ENCODE measurements around the gene RNF175. TPM values are rescaled to one million over a fixed set of nuclear protein-coding genes. Genes with fewer than 3 reads are reported as not detected.

The RNF175 gene
- total RNA-seq: 0.06 TPM in 1 of 2 replicates, not detected in the other

GRCh38 chr4:153759407-153760316 is at the start of gene RNF175:
RNF175 (minus strand) TSS chr4:153760024; CDS start chr4:153759862, 162 bp downstream.

GRCh38 chr4:153788413-153789276 is 28.8 kb upstream of the RNF175 start, which contains the start of gene SFRP2:
SFRP2 (minus strand) TSS chr4:153789083; CDS start chr4:153788835, 248 bp downstream.

GRCh38 chr4:153684182-153684970 is 75.4 kb downstream of the RNF175 start, which contains the start of gene TLR2:
TLR2 (plus strand) TSS chr4:153684280; CDS start chr4:153702908, 18,628 bp downstream.

Other genes starting within 250 kb of the RNF175 start
- gene TLR2, start 75.7 kb downstream of the RNF175 start, total RNA-seq: 0.65 and 4.7 TPM in 2 replicates
- under 0.01 TPM in 1 of 2 replicates, not detected in the other for gene SFRP2, start 29.1 kb upstream of the RNF175 start, total RNA-seq